Neural crest cell (in vitro differentiated cells): Measurements from ENCODE around the gene ST7. TPM values are rescaled to one million over a fixed set of nuclear protein-coding genes. Genes with fewer than 3 reads are reported as not detected.

Source experiments
- DNase-seq: peaks from one replicate; pipeline ENCODE4 v3.0.0; 2021; ENCODE audit warnings: low read depth, mixed read lengths, low spot score
- H3K27ac Mint-ChIP-seq: one replicate; pipeline ENCODE4 v1.8.0; 2021; ENCODE audit warnings: mild to moderate bottlenecking, mixed read lengths; ENCODE audit not compliant: unreplicated experiment
- H3K27me3 Mint-ChIP-seq: 2 replicates; pipeline ENCODE4 v1.8.0; 2021; ENCODE audit warnings: low read depth, mild to moderate bottlenecking, mixed read lengths
- H3K36me3 Mint-ChIP-seq: 2 replicates; pipeline ENCODE4 v1.8.0; 2021; ENCODE audit warnings: low read depth, mild to moderate bottlenecking, mixed read lengths
- H3K4me1 Mint-ChIP-seq: 2 replicates; pipeline ENCODE4 v1.8.0; 2021; ENCODE audit warnings: mixed read lengths
- H3K4me3 Mint-ChIP-seq: one replicate; pipeline ENCODE4 v1.8.0; 2021; ENCODE audit warnings: mild to moderate bottlenecking, mixed read lengths
- H3K9me3 Mint-ChIP-seq: 2 replicates; pipeline ENCODE4 v1.8.0; 2021; ENCODE audit warnings: mixed read lengths
- CTCF ChIP-seq: fragments of 200-600 bp; sonication (generic); conservative IDR thresholded peaks from 2 replicates; pipeline ENCODE4 v1.5.0; 2021; ENCODE audit warnings: antibody characterized with exemption, mild to moderate bottlenecking
- total RNA-seq: library from RNA; stranded (reverse); gene quantifications from 2 replicates; pipeline ENCODE4 v1.2.1, GENCODE V29; 2021

The ST7 gene
- total RNA-seq, 1 donor from 2014 or later, result 22.4 TPM

DNA sequence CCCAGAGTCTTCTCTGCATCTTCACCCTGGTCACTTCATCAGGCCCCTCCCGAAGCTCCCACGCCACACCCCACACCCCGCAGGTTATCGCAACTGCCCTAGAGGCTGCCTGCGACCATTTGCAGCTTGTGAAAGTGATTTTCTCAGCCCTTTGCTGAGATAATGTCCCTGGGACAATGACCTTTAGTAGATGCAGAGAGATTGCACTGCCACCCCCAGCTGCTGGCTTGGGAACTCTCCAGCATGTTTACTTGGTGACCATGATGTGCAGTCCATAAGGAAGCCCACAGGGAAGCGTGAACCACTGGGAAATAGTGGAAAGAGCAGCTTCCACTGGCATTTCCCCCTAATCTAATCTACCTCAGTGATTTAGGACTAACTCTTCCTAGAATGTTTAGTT, 272.2 kb downstream of the ST7 start:
- H3K4me3 Mint-ChIP-seq, result no peak overlapping the region
- peak overlapping the region; percentile 53 for H3K27ac Mint-ChIP-seq
- DNase-seq, result no peak
- H3K27me3 Mint-ChIP-seq, result no peaks in the 10 kb centered on the region
- H3K9me3 Mint-ChIP-seq, result no peaks in the 10 kb centered on the region
- H3K36me3 Mint-ChIP-seq, result peaks cover 29% of the 10 kb centered on the region
- no peak for TF ChIP-seq CTCF
- H3K4me1 Mint-ChIP-seq, result peaks cover 6% of the 10 kb centered on the region

GRCh38 chr7:117227091-117227490, 273.8 kb downstream of the ST7 start:
- Mint-ChIP-seq H3K4me1 (peaks cover 6% of the 10 kb centered on the region), H3K4me3 (no peak overlapping the region), H3K27me3 (no peaks in the 10 kb centered on the region), H3K9me3 (peaks cover 4% of the 10 kb centered on the region), H3K27ac (no peak overlapping the region), H3K36me3 (peaks cover 36% of the 10 kb centered on the region)
- DNase-seq, result no peak
- no peak for TF ChIP-seq CTCF

GRCh38 chr7:117229350-117229749, 276.0 kb downstream of the ST7 start:
- no peaks in the 10 kb centered on the region for H3K27me3 Mint-ChIP-seq
- no peak overlapping the region for H3K4me3 Mint-ChIP-seq
- peaks cover 33% of the 10 kb centered on the region for H3K36me3 Mint-ChIP-seq
- H3K4me1 Mint-ChIP-seq, result peaks cover 6% of the 10 kb centered on the region
- H3K9me3 Mint-ChIP-seq, result peaks cover 13% of the 10 kb centered on the region
- no peak overlapping the region for H3K27ac Mint-ChIP-seq
- no peak for DNase-seq
- TF ChIP-seq CTCF, result no peak

DNA sequence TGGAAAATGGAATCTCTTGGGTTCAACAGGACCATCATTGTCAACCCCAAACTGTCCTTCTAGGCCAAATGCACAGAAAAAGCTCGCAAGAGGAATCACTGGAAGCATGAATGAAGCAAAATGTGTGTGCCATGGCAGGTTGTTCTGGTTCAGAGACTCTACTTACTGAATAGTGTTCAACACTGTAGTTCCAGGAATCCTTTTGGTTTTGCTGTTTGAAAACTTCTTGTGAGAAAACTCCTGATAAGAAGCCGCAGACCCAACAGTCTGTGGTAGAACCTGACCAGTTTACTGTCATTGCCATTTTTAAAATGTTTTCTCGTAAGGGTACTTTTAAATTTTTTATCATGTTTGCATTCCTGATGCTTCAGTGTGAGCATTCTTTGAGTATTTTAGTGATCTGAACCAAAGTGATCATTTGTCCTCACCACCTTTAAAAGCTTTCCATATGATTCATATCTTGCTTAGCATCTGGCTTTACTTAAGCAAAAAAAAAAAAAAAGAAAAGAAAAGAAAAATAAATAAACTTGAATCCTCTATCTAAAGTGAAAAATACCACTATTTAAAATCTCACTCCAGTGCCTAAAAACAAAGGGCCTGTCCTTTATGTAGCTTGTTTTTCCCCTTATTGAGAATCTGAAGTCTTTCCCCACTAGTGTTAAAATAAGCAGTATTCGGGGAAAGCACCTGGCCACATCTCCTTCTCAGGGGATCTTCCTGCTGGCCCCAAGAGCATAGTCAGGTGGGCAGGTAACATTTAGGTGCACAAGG, 277.2 kb downstream of the ST7 start:
- Mint-ChIP-seq H3K27ac (no peak overlapping the region), H3K36me3 (peaks cover 32% of the 10 kb centered on the region), H3K4me1 (peaks cover 6% of the 10 kb centered on the region), H3K4me3 (no peak overlapping the region), H3K9me3 (peaks cover 17% of the 10 kb centered on the region), H3K27me3 (no peaks in the 10 kb centered on the region)
- DNase-seq, result no peak
- TF ChIP-seq CTCF, result no peak

GRCh38 chr7:117231047-117231359, 277.7 kb downstream of the ST7 start:
- Mint-ChIP-seq H3K4me3 (no peak overlapping the region), H3K27me3 (no peaks in the 10 kb centered on the region), H3K4me1 (peaks cover 2% of the 10 kb centered on the region), H3K9me3 (peaks cover 19% of the 10 kb centered on the region), H3K36me3 (peaks cover 29% of the 10 kb centered on the region), H3K27ac (no peak overlapping the region)
- no peak for DNase-seq
- TF ChIP-seq CTCF, result no peak
